IMR-90 (cell line): Measurements from ENCODE around the gene EPHA2. TPM values are rescaled to one million over a fixed set of nuclear protein-coding genes. Genes with fewer than 3 reads are reported as not detected.
"Not testable (repeated sequence)": the region's sequence is repeated elsewhere in the genome, so short reads cannot be mapped to it uniquely, and the experiment has no call there.

Source experiments
- ATAC-seq: fragments of 200-7000 bp; cut with Tn5 transposase; 2 replicates; pipeline ENCODE4 v1.9.1; 2020; ENCODE audit warnings: low read depth, mild to moderate bottlenecking, moderate library complexity
- BruUV-seq: library from RNA; stranded (reverse); fragments of 400-500 nt; replicated peaks from 2 replicates; lab custom pipeline; 2021; lab: Mats Ljungman, UMichigan
- CTCF ChIA-PET: fragments of 300-600 bp; formaldehyde crosslinking; extraction: SDS; loops from one replicate; lab custom pipeline; 2021; ENCODE audit warnings: antibody characterized with exemption; lab: Yijun Ruan, JAX
- POLR2A ChIA-PET: fragments of 300-600 bp; sonication (Branson Sonifier 250); formaldehyde crosslinking; loops from one replicate; lab custom pipeline; 2022; ENCODE audit warnings: antibody characterized with exemption; ENCODE audit not compliant: unreplicated experiment; lab: Charles Lee
- DNase-seq: peaks from one replicate; pipeline ENCODE4 v3.0.0; 2013
- H2AFZ ChIP-seq: replicated peaks from 2 replicates; pipeline ENCODE3; 2013; ENCODE audit warnings: low read length, mild to moderate bottlenecking; ENCODE audit not compliant: poor library complexity
- H2AK5ac ChIP-seq: 2 replicates; pipeline ENCODE4 v1.6.1; 2013; ENCODE audit warnings: low read depth, low read length, inconsistent platforms
- H2AK9ac ChIP-seq: replicated peaks from 2 replicates; pipeline ENCODE3; 2013; ENCODE audit warnings: mild to moderate bottlenecking, low read depth, low read length, moderate library complexity; ENCODE audit not compliant: poor library complexity
- H2BK120ac ChIP-seq: 2 replicates; pipeline ENCODE4 v1.6.1; 2013; ENCODE audit warnings: low read depth, low read length, inconsistent platforms
- H2BK15ac ChIP-seq: 3 replicates; pipeline ENCODE4 v1.6.1; 2013; ENCODE audit warnings: low read depth, low read length, inconsistent platforms
- H2BK20ac ChIP-seq: 2 replicates; pipeline ENCODE4 v1.6.1; 2013; ENCODE audit warnings: low read depth, mild to moderate bottlenecking, inconsistent platforms, low read length, moderate library complexity
- H2BK5ac ChIP-seq: 2 replicates; pipeline ENCODE4 v1.6.1; 2013; ENCODE audit warnings: mild to moderate bottlenecking, low read depth, low read length, inconsistent platforms; ENCODE audit not compliant: poor library complexity, severe bottlenecking
- H3K14ac ChIP-seq: replicated peaks from 2 replicates; pipeline ENCODE4 v1.6.1; 2013; ENCODE audit warnings: low read depth, low read length, inconsistent platforms
- H3K18ac ChIP-seq: 2 replicates; pipeline ENCODE4 v1.6.1; 2013; ENCODE audit warnings: low read depth, low read length, control low read depth
- H3K23ac ChIP-seq: 2 replicates; pipeline ENCODE4 v1.6.1; 2013; ENCODE audit warnings: low read depth, low read length, inconsistent platforms
- H3K27ac ChIP-seq: 2 replicates; pipeline ENCODE4 v1.5.1; 2013; ENCODE audit warnings: mild to moderate bottlenecking, control low read depth, low read length; ENCODE audit not compliant: insufficient read depth
- H3K27me3 ChIP-seq: 2 replicates; pipeline ENCODE4 v1.6.1; 2013; ENCODE audit warnings: low read length; ENCODE audit not compliant: control insufficient read depth, insufficient read depth
- H3K36me3 ChIP-seq: 2 replicates; pipeline ENCODE4 v1.6.1; 2013; ENCODE audit warnings: low read length, mixed read lengths; ENCODE audit not compliant: control insufficient read depth, insufficient read depth
- H3K4ac ChIP-seq: 2 replicates; pipeline ENCODE4 v1.6.1; 2013; ENCODE audit warnings: low read depth, low read length, inconsistent platforms
- H3K4me1 ChIP-seq: 2 replicates; pipeline ENCODE4 v1.6.1; 2013; ENCODE audit warnings: low read length, mixed read lengths; ENCODE audit not compliant: control insufficient read depth, insufficient read depth
- H3K4me2 ChIP-seq: 2 replicates; pipeline ENCODE4 v1.6.1; 2013; ENCODE audit warnings: low read depth, mild to moderate bottlenecking, control low read depth, low read length, moderate library complexity
- H3K4me3 ChIP-seq: 2 replicates; pipeline ENCODE4 v1.5.1; 2013; ENCODE audit warnings: low read depth, mild to moderate bottlenecking, control low read depth, low read length, moderate library complexity; ENCODE audit not compliant: insufficient read depth
- H3K56ac ChIP-seq: 2 replicates; pipeline ENCODE4 v1.6.1; 2013; ENCODE audit warnings: low read length, inconsistent platforms; ENCODE audit not compliant: insufficient read depth; ENCODE audit errors: extremely low read depth
- H3K79me1 ChIP-seq, 2 experiments: 2 replicates each; pipeline ENCODE4 v1.6.1; 2013; ENCODE audit warnings: low read length in 2 of 2, inconsistent platforms in 1 of 2, low read depth in 1 of 2
- H3K9ac ChIP-seq: 2 replicates; pipeline ENCODE4 v1.6.1; 2013; ENCODE audit warnings: low read depth, low read length, control low read depth
- H3K9me1 ChIP-seq: 2 replicates; pipeline ENCODE4 v1.6.1; 2013; ENCODE audit warnings: low read length, inconsistent platforms; ENCODE audit not compliant: insufficient read depth
- H3K9me3 ChIP-seq: 2 replicates; pipeline ENCODE4 v1.6.1; 2013; ENCODE audit warnings: low read length; ENCODE audit not compliant: control insufficient read depth, insufficient read depth
- H4K20me1 ChIP-seq: 2 replicates; pipeline ENCODE4 v1.6.1; 2013; ENCODE audit warnings: low read length, inconsistent platforms; ENCODE audit not compliant: insufficient read depth
- H4K5ac ChIP-seq: 2 replicates; pipeline ENCODE4 v1.6.1; 2013; ENCODE audit warnings: mild to moderate bottlenecking, low read depth, low read length, control low read depth
- H4K8ac ChIP-seq, 2 experiments: 2 replicates each; pipeline ENCODE4 v1.6.1; 2013; ENCODE audit warnings: low read depth in 2 of 2, low read length in 2 of 2, control low read depth in 1 of 2, inconsistent platforms in 1 of 2
- H4K91ac ChIP-seq: 2 replicates; pipeline ENCODE4 v1.6.1; 2013; ENCODE audit warnings: low read depth, low read length, inconsistent platforms; ENCODE audit not compliant: insufficient read depth
- CHD1 ChIP-seq: IDR thresholded peaks from 2 replicates; pipeline ENCODE4 v1.6.1; 2012; ENCODE audit warnings: low read depth, low read length, improper control_type of control experiment
- FOS ChIP-seq: fragments of 150-350 bp; IDR thresholded peaks from 2 replicates; pipeline ENCODE4 v1.6.1; 2016; ENCODE audit warnings: low read depth, low read length
- MAZ ChIP-seq: IDR thresholded peaks from 2 replicates; pipeline ENCODE4 v1.6.1; 2012; ENCODE audit warnings: low read depth, mild to moderate bottlenecking, low read length, improper control_type of control experiment, moderate library complexity, borderline replicate concordance
- RCOR1 ChIP-seq: IDR thresholded peaks from 2 replicates; pipeline ENCODE4 v1.6.1; 2012; ENCODE audit warnings: mild to moderate bottlenecking, low read length, improper control_type of control experiment; ENCODE audit not compliant: insufficient replicate concordance
- RFX5 ChIP-seq: IDR thresholded peaks from 2 replicates; pipeline ENCODE4 v1.8.0; 2012; ENCODE audit warnings: low read depth, mild to moderate bottlenecking, low read length, moderate library complexity
- WGBS, 2 experiments: methylation state at CpG; one replicate each; pipeline versions ENCODE4 v1.1.5 to v1.1.7; 2013; ENCODE audit warnings: missing lambda C conversion rate in 2 of 2; ENCODE audit not compliant: insufficient read length in 1 of 2; ENCODE audit errors: extremely low coverage in 2 of 2; 5-methylcytosine and 5-hydroxymethylcytosine counted together
- dilution Hi-C: fragments of 300-500 bp; cut with HindIII; formaldehyde crosslinking; loops from one replicate; pipeline ENCODE4 v1.14.3; 2018; ENCODE audit warnings: low sequenced_read_pairs; ENCODE audit not compliant: unreplicated experiment
- in situ Hi-C: fragments of 300-500 bp; cut with MboI; formaldehyde crosslinking; loops from 3 replicates; pipeline ENCODE4 v1.14.3; 2019; ENCODE audit warnings: low sequenced_read_pairs, inconsistent platforms, mixed read lengths
- intact Hi-C: fragments of 100-400 bp; cut with micrococcal nuclease; formaldehyde crosslinking; loops from 2 replicates; pipeline ENCODE4 v1.10.0; 2022
- polyA plus RNA-seq, 3 experiments: library from polyadenylated mRNA; depleted of rRNA; stranded (reverse); fragments of >200 nt; gene quantifications; 2 replicates each; pipeline ENCODE4 v1.2.3, GENCODE V29; 2012; ENCODE audit warnings: low replicate concordance in 1 of 3
- total RNA-seq: library from RNA; depleted of rRNA; stranded (reverse); fragments of >200 nt; gene quantifications from 2 replicates; pipeline ENCODE4 v1.2.3, GENCODE V29; 2012

The EPHA2 gene
- total and polyA plus RNA-seq, 2 of the 4 experiments (the other 2 are of a cell fraction), result 24.0 to 72.6 TPM

DNA sequence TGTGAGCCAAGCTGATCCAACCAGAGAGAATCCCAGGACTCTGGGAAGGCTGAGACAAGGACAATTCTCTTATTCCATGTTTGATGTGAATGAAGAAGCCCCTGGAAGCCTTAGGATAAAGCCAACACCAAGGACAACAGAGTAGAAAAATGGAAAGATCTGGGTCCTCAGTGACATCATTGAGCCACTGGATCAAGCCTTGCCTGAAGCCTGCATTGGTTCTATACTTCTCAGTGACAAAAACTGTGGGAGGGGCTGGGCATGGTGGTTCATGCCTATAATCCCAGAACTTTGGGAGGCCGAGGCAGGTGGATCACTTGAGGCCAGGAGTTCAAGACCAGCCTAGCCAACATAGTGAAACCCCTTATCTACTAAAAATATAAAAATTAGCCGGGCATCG lies 41.0 kb upstream of the EPHA2 start:
- no peaks in the 10 kb centered on the region for H3K27me3 ChIP-seq
- dilution Hi-C loops, result no loop called here
- no peak overlapping the region for H4K8ac ChIP-seq
- H3K36me3 ChIP-seq, result peaks cover 6% of the 10 kb centered on the region; the same call in 1 of the 2 replicates
- H3K14ac ChIP-seq, result no peak overlapping the region
- no peak overlapping the region for H2BK15ac ChIP-seq
- WGBS, 2 experiments, result no CpG with 5 or more reads among the region's 3 CpGs
- no peaks in the 10 kb centered on the region for H3K9me1 ChIP-seq
- no peak overlapping the region for H2AFZ ChIP-seq
- H3K79me1 ChIP-seq, result no peaks in the 10 kb centered on the region
- TF ChIP-seq RFX5, result no peak
- TF ChIP-seq MAZ, result no peak
- no peak for TF ChIP-seq RCOR1
- TF ChIP-seq CHD1, result no peak
- TF ChIP-seq FOS, result no peak
- H3K4me2 ChIP-seq, result no peak overlapping the region
- BruUV-seq, result no TSS peak
- H3K18ac ChIP-seq, result no peak overlapping the region
- in situ Hi-C loops, result loop anchor here (25.0 kb wide), 1 partner anchor 410 kb away; no protein-coding TSS in a partner anchor
- intact Hi-C loops, result no loop called here
- H2BK120ac ChIP-seq, result no peak overlapping the region
- H3K27ac ChIP-seq, result no peak overlapping the region
- no peak overlapping the region for H3K4me3 ChIP-seq
- no peak overlapping the region for H2BK5ac ChIP-seq
- no peak overlapping the region for H2BK20ac ChIP-seq
- no peaks in the 10 kb centered on the region for H3K9me3 ChIP-seq
- no peak overlapping the region for H3K23ac ChIP-seq
- ChIA-PET POLR2A (no interaction called here), CTCF (interaction anchor here (0.6 kb wide), 1 partner anchor 169 kb away, joined by 3 read pairs; no protein-coding TSS in a partner anchor)
- H3K4ac ChIP-seq, result no peak overlapping the region
- no peak overlapping the region for H3K56ac ChIP-seq
- DNase-seq (no peak), ATAC-seq (no peak)
- no peak overlapping the region for H3K9ac ChIP-seq
- H4K5ac ChIP-seq, result no peak overlapping the region
- H2AK9ac ChIP-seq, result no peak overlapping the region
- no peaks in the 10 kb centered on the region for H4K20me1 ChIP-seq
- H2AK5ac ChIP-seq, result no peak overlapping the region
- no peak overlapping the region for H4K91ac ChIP-seq
- H3K4me1 ChIP-seq, result no peaks in the 10 kb centered on the region

DNA sequence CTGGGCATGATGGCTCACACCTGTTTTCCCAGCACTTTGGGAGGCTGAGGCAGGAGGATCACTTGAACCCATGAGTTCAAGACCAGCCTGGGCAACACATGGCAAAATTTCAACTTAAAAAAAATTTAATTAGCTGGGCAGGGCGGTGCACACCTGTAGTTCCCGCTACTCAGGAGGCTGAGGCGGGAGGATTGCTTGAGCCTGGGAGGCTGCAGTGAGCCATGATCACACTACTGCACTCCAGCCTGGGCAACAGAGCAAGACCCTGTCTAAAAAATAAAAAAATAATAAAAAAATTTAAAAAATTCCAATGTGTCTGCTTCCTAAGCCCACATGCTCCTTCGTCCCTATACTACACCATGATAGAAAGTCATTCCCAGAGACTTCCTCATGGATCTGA lies 40.3 kb upstream of the EPHA2 start:
- H2BK20ac ChIP-seq, H3K79me1 ChIP-seq, H2AK9ac ChIP-seq, H2BK15ac ChIP-seq, H3K4me3 ChIP-seq, ATAC-seq, H2AK5ac ChIP-seq, intact Hi-C loops, H4K8ac ChIP-seq, H3K56ac ChIP-seq, H3K9me3 ChIP-seq, DNase-seq, dilution Hi-C loops, CTCF ChIA-PET, H3K27ac ChIP-seq, H3K9me1 ChIP-seq, H3K4me2 ChIP-seq, H2AFZ ChIP-seq, H3K9ac ChIP-seq, H3K4me1 ChIP-seq, H2BK5ac ChIP-seq, H3K23ac ChIP-seq, H2BK120ac ChIP-seq, H3K36me3 ChIP-seq, H3K27me3 ChIP-seq, POLR2A ChIA-PET, H4K91ac ChIP-seq, H4K5ac ChIP-seq, BruUV-seq, H3K14ac ChIP-seq, H4K20me1 ChIP-seq, H3K4ac ChIP-seq, H3K18ac ChIP-seq: not testable (repeated sequence)
- in situ Hi-C loops, result loop anchor here (25.0 kb wide), 1 partner anchor 409 kb away; no protein-coding TSS in a partner anchor
- WGBS, 2 experiments, result no CpG with 5 or more reads among the region's 4 CpGs
